IMR-90 (cell line): ENCODE results near the gene POLR3K. TPM values are rescaled to one million over a fixed set of nuclear protein-coding genes. Genes with fewer than 3 reads are reported as not detected.

Experiments used
- ATAC-seq: fragments of 200-7000 bp; cut with Tn5 transposase; 2 replicates; pipeline ENCODE4 v1.9.1; 2020; ENCODE audit warnings: low read depth, mild to moderate bottlenecking, moderate library complexity
- BruUV-seq: library from RNA; stranded (reverse); fragments of 400-500 nt; replicated peaks from 2 replicates; lab custom pipeline; 2021; lab: Mats Ljungman, UMichigan
- CTCF ChIA-PET: fragments of 300-600 bp; formaldehyde crosslinking; extraction: SDS; loops from one replicate; lab custom pipeline; 2021; ENCODE audit warnings: antibody characterized with exemption; lab: Yijun Ruan, JAX
- POLR2A ChIA-PET: fragments of 300-600 bp; sonication (Branson Sonifier 250); formaldehyde crosslinking; loops from one replicate; lab custom pipeline; 2022; ENCODE audit warnings: antibody characterized with exemption; ENCODE audit not compliant: unreplicated experiment; lab: Charles Lee
- DNase-seq: peaks from one replicate; pipeline ENCODE4 v3.0.0; 2013
- H2AFZ ChIP-seq: replicated peaks from 2 replicates; pipeline ENCODE3; 2013; ENCODE audit warnings: low read length, mild to moderate bottlenecking; ENCODE audit not compliant: poor library complexity
- H2AK5ac ChIP-seq: 2 replicates; pipeline ENCODE4 v1.6.1; 2013; ENCODE audit warnings: low read depth, low read length, inconsistent platforms
- H2AK9ac ChIP-seq: replicated peaks from 2 replicates; pipeline ENCODE3; 2013; ENCODE audit warnings: mild to moderate bottlenecking, low read depth, low read length, moderate library complexity; ENCODE audit not compliant: poor library complexity
- H2BK120ac ChIP-seq: 2 replicates; pipeline ENCODE4 v1.6.1; 2013; ENCODE audit warnings: low read depth, low read length, inconsistent platforms
- H2BK15ac ChIP-seq: 3 replicates; pipeline ENCODE4 v1.6.1; 2013; ENCODE audit warnings: low read depth, low read length, inconsistent platforms
- H2BK20ac ChIP-seq: 2 replicates; pipeline ENCODE4 v1.6.1; 2013; ENCODE audit warnings: low read depth, mild to moderate bottlenecking, inconsistent platforms, low read length, moderate library complexity
- H2BK5ac ChIP-seq: 2 replicates; pipeline ENCODE4 v1.6.1; 2013; ENCODE audit warnings: mild to moderate bottlenecking, low read depth, low read length, inconsistent platforms; ENCODE audit not compliant: poor library complexity, severe bottlenecking
- H3K14ac ChIP-seq: replicated peaks from 2 replicates; pipeline ENCODE4 v1.6.1; 2013; ENCODE audit warnings: low read depth, low read length, inconsistent platforms
- H3K18ac ChIP-seq: 2 replicates; pipeline ENCODE4 v1.6.1; 2013; ENCODE audit warnings: low read depth, low read length, control low read depth
- H3K23ac ChIP-seq: 2 replicates; pipeline ENCODE4 v1.6.1; 2013; ENCODE audit warnings: low read depth, low read length, inconsistent platforms
- H3K27ac ChIP-seq: 2 replicates; pipeline ENCODE4 v1.5.1; 2013; ENCODE audit warnings: mild to moderate bottlenecking, control low read depth, low read length; ENCODE audit not compliant: insufficient read depth
- H3K27me3 ChIP-seq: 2 replicates; pipeline ENCODE4 v1.6.1; 2013; ENCODE audit warnings: low read length; ENCODE audit not compliant: control insufficient read depth, insufficient read depth
- H3K36me3 ChIP-seq: 2 replicates; pipeline ENCODE4 v1.6.1; 2013; ENCODE audit warnings: low read length, mixed read lengths; ENCODE audit not compliant: control insufficient read depth, insufficient read depth
- H3K4ac ChIP-seq: 2 replicates; pipeline ENCODE4 v1.6.1; 2013; ENCODE audit warnings: low read depth, low read length, inconsistent platforms
- H3K4me1 ChIP-seq: 2 replicates; pipeline ENCODE4 v1.6.1; 2013; ENCODE audit warnings: low read length, mixed read lengths; ENCODE audit not compliant: control insufficient read depth, insufficient read depth
- H3K4me2 ChIP-seq: 2 replicates; pipeline ENCODE4 v1.6.1; 2013; ENCODE audit warnings: low read depth, mild to moderate bottlenecking, control low read depth, low read length, moderate library complexity
- H3K4me3 ChIP-seq: 2 replicates; pipeline ENCODE4 v1.5.1; 2013; ENCODE audit warnings: low read depth, mild to moderate bottlenecking, control low read depth, low read length, moderate library complexity; ENCODE audit not compliant: insufficient read depth
- H3K56ac ChIP-seq: 2 replicates; pipeline ENCODE4 v1.6.1; 2013; ENCODE audit warnings: low read length, inconsistent platforms; ENCODE audit not compliant: insufficient read depth; ENCODE audit errors: extremely low read depth
- H3K79me1 ChIP-seq, 2 experiments: 2 replicates each; pipeline ENCODE4 v1.6.1; 2013; ENCODE audit warnings: low read length in 2 of 2, inconsistent platforms in 1 of 2, low read depth in 1 of 2
- H3K9ac ChIP-seq: 2 replicates; pipeline ENCODE4 v1.6.1; 2013; ENCODE audit warnings: low read depth, low read length, control low read depth
- H3K9me1 ChIP-seq: 2 replicates; pipeline ENCODE4 v1.6.1; 2013; ENCODE audit warnings: low read length, inconsistent platforms; ENCODE audit not compliant: insufficient read depth
- H3K9me3 ChIP-seq: 2 replicates; pipeline ENCODE4 v1.6.1; 2013; ENCODE audit warnings: low read length; ENCODE audit not compliant: control insufficient read depth, insufficient read depth
- H4K20me1 ChIP-seq: 2 replicates; pipeline ENCODE4 v1.6.1; 2013; ENCODE audit warnings: low read length, inconsistent platforms; ENCODE audit not compliant: insufficient read depth
- H4K5ac ChIP-seq: 2 replicates; pipeline ENCODE4 v1.6.1; 2013; ENCODE audit warnings: mild to moderate bottlenecking, low read depth, low read length, control low read depth
- H4K8ac ChIP-seq, 2 experiments: 2 replicates each; pipeline ENCODE4 v1.6.1; 2013; ENCODE audit warnings: low read depth in 2 of 2, low read length in 2 of 2, control low read depth in 1 of 2, inconsistent platforms in 1 of 2
- H4K91ac ChIP-seq: 2 replicates; pipeline ENCODE4 v1.6.1; 2013; ENCODE audit warnings: low read depth, low read length, inconsistent platforms; ENCODE audit not compliant: insufficient read depth
- BHLHE40 ChIP-seq: fragments of 150-350 bp; IDR thresholded peaks from 2 replicates; pipeline ENCODE4 v1.6.1; 2016; ENCODE audit warnings: mild to moderate bottlenecking, low read depth, low read length
- CHD1 ChIP-seq: IDR thresholded peaks from 2 replicates; pipeline ENCODE4 v1.6.1; 2012; ENCODE audit warnings: low read depth, low read length, improper control_type of control experiment
- CTCF ChIP-seq: conservative IDR thresholded peaks from 2 replicates; pipeline ENCODE4 v1.5.1; 2012; ENCODE audit warnings: mild to moderate bottlenecking, low read depth, low read length, improper control_type of control experiment
- MAZ ChIP-seq: IDR thresholded peaks from 2 replicates; pipeline ENCODE4 v1.6.1; 2012; ENCODE audit warnings: low read depth, mild to moderate bottlenecking, low read length, improper control_type of control experiment, moderate library complexity, borderline replicate concordance
- NFE2L2 ChIP-seq: fragments of 150-350 bp; IDR thresholded peaks from 2 replicates; pipeline ENCODE4 v1.6.1; 2016; ENCODE audit warnings: low read depth, mild to moderate bottlenecking, low read length
- POLR2A ChIP-seq: IDR thresholded peaks from 2 replicates; pipeline ENCODE4 v1.6.1; 2012; ENCODE audit warnings: mild to moderate bottlenecking, low read depth, low read length
- RAD21 ChIP-seq: IDR thresholded peaks from 2 replicates; pipeline ENCODE4 v1.6.1; 2012; ENCODE audit warnings: low read length, improper control_type of control experiment
- RCOR1 ChIP-seq: IDR thresholded peaks from 2 replicates; pipeline ENCODE4 v1.6.1; 2012; ENCODE audit warnings: mild to moderate bottlenecking, low read length, improper control_type of control experiment; ENCODE audit not compliant: insufficient replicate concordance
- SMC3 ChIP-seq: fragments of 150-350 bp; IDR thresholded peaks from 2 replicates; pipeline ENCODE4 v1.6.1; 2016; ENCODE audit warnings: low read depth, mild to moderate bottlenecking, antibody characterized with exemption, low read length, moderate library complexity
- USF2 ChIP-seq: fragments of 150-350 bp; IDR thresholded peaks from 2 replicates; pipeline ENCODE4 v1.6.1; 2017; ENCODE audit warnings: mild to moderate bottlenecking, antibody characterized with exemption, low read length, low read depth
- WGBS, 2 experiments: methylation state at CpG; one replicate each; pipeline versions ENCODE4 v1.1.5 to v1.1.7; 2013; ENCODE audit warnings: missing lambda C conversion rate in 2 of 2; ENCODE audit not compliant: insufficient read length in 1 of 2; ENCODE audit errors: extremely low coverage in 2 of 2; 5-methylcytosine and 5-hydroxymethylcytosine counted together
- dilution Hi-C: fragments of 300-500 bp; cut with HindIII; formaldehyde crosslinking; loops from one replicate; pipeline ENCODE4 v1.14.3; 2018; ENCODE audit warnings: low sequenced_read_pairs; ENCODE audit not compliant: unreplicated experiment
- in situ Hi-C: fragments of 300-500 bp; cut with MboI; formaldehyde crosslinking; loops from 3 replicates; pipeline ENCODE4 v1.14.3; 2019; ENCODE audit warnings: low sequenced_read_pairs, inconsistent platforms, mixed read lengths
- intact Hi-C: fragments of 100-400 bp; cut with micrococcal nuclease; formaldehyde crosslinking; loops from 2 replicates; pipeline ENCODE4 v1.10.0; 2022
- polyA plus RNA-seq, 3 experiments: library from polyadenylated mRNA; depleted of rRNA; stranded (reverse); fragments of >200 nt; gene quantifications; 2 replicates each; pipeline ENCODE4 v1.2.3, GENCODE V29; 2012; ENCODE audit warnings: low replicate concordance in 1 of 3
- total RNA-seq: library from RNA; depleted of rRNA; stranded (reverse); fragments of >200 nt; gene quantifications from 2 replicates; pipeline ENCODE4 v1.2.3, GENCODE V29; 2012

Gene POLR3K
- total and polyA plus RNA-seq, 2 of the 4 experiments (the other 2 are of a cell fraction): 9.0 to 39.5 TPM

- dilution Hi-C loops: no loop called here
- Histone ChIP-seq H4K91ac (no peak overlapping the region), H2BK120ac (no peak overlapping the region), H2AK9ac (peak overlapping the region; percentile 85), H3K27me3 (no peaks in the 10 kb centered on the region), H3K9ac (no peak overlapping the region), H3K18ac (no peak overlapping the region), H2AFZ (peak overlapping the region; percentile 74), H3K9me1 (0 out of 2 replicates have a peak, but pooled peaks cover 10% of the 10 kb centered on the region), H3K36me3 (peaks cover 42% of the 10 kb centered on the region), H3K56ac (no peak overlapping the region), H3K4ac (no peak overlapping the region; the same call in 1 of the 2 replicates), H2BK20ac (no peak overlapping the region), H3K14ac (no peak overlapping the region), H2BK15ac (no peak overlapping the region), H3K4me3 (no peak overlapping the region), H3K23ac (no peak overlapping the region), H3K79me1 (peaks cover 25 to 77% of the 10 kb centered on the region in 2 experiments), H4K20me1 (peaks cover 77% of the 10 kb centered on the region), H2AK5ac (peak overlapping the region; percentile 82; the same call in 1 of the 2 replicates), H4K8ac (peak overlapping the region in 1 of 2 experiments; percentile 32; a peak in 1 of 4 replicates), H3K27ac (no peak overlapping the region), H4K5ac (no peak overlapping the region), H2BK5ac (no peak overlapping the region), H3K9me3 (no peaks in the 10 kb centered on the region), H3K4me1 (peaks cover 38% of the 10 kb centered on the region), H3K4me2 (no peak overlapping the region; the same call in 1 of the 2 replicates)
- TF ChIP-seq POLR2A (0 out of 2 replicates have a peak, but pooled peaks have one; percentile 52), RCOR1 (no peak), CHD1 (no peak), NFE2L2 (no peak), MAZ (peak; percentile 48; the same call in 1 of the 2 replicates), BHLHE40 (0 out of 2 replicates have a peak, but pooled peaks have one; percentile 27), USF2 (no peak), CTCF (peak; percentile 99), RAD21 (peak; percentile 99), SMC3 (peak; percentile 99)
- CTCF ChIA-PET: interaction anchor here (1.1 to 2.4 kb wide), 9 partner anchors 10 to 41 kb away, joined by 3 to 24 read pairs (median 6); partner anchors contain the start of genes POLR3K and SNRNP25
- peak; percentile 79 for ATAC-seq
- BruUV-seq: no TSS peak
- in situ Hi-C loops: no loop called here
- DNase-seq: peak; percentile 59
- intact Hi-C loops: loop anchor here (1.0 kb wide), 2 partner anchors 19 to 32 kb away; no protein-coding TSS in a partner anchor
- 11% methylated on average over 8 of the region's 17 CpGs; no CpG with 5 or more reads in 1 of the 2 experiments for WGBS, 2 experiments
- POLR2A ChIA-PET: interaction anchor here (0.5 kb wide), 1 partner anchor 89 kb away, joined by 8 read pairs; no protein-coding TSS in a partner anchor
Measured at GRCh38 chr16:65745-66144, 12.3 kb upstream of the POLR3K start.
